K562 (cell line): ENCODE measurements around the gene NFE2. TPM values are rescaled to one million over a fixed set of nuclear protein-coding genes. Genes with fewer than 3 reads are reported as not detected.

ENCODE experiments used
- DDX20 ChIP-seq: fragments of 450-650 bp; IDR thresholded peaks from 2 replicates; pipeline ENCODE4 v1.6.1; 2016; ENCODE audit warnings: missing genetic modification characterization, low read depth, mild to moderate bottlenecking, missing compliant biosample characterization, moderate library complexity
- ESRRB ChIP-seq: fragments of 250-450 bp; sonication (Bioruptor Pico); IDR thresholded peaks from 2 replicates; pipeline ENCODE4 v1.5.0; 2020; ENCODE audit warnings: mild to moderate bottlenecking, moderate library complexity, borderline replicate concordance
- HNRNPLL ChIP-seq: fragments of 200-400 bp; formaldehyde crosslinking; IDR thresholded peaks from 2 replicates; pipeline ENCODE4 v1.6.1; 2017; ENCODE audit warnings: low read length, low read depth, mild to moderate bottlenecking; ENCODE audit not compliant: poor library complexity, severe bottlenecking
- MAFK ChIP-seq: IDR thresholded peaks from 2 replicates; pipeline ENCODE4 v1.6.1; 2011; ENCODE audit warnings: low read length, improper control_type of control experiment
- PHTF2 ChIP-seq: fragments of 250-450 bp; sonication (Bioruptor Pico); IDR thresholded peaks from 2 replicates; pipeline ENCODE4 v1.5.0; 2021; ENCODE audit warnings: mild to moderate bottlenecking
- PPARD ChIP-seq: fragments of 250-450 bp; sonication (Bioruptor Pico); IDR thresholded peaks from 2 replicates; pipeline ENCODE4 v1.8.0; 2022; ENCODE audit warnings: inconsistent platforms, mild to moderate bottlenecking, moderate library complexity
- TEAD1 ChIP-seq, 2 experiments: fragments of 450-650 bp in 1 of 2; sonication (generic) in 1 of 2; formaldehyde crosslinking; IDR thresholded peaks; 2 replicates each; pipeline versions ENCODE4 v1.4.0 to v1.8.0; 2020 to 2022; ENCODE audit warnings: mild to moderate bottlenecking in 2 of 2, missing genetic modification reagents in 1 of 2
- ZKSCAN3 ChIP-seq: fragments of 250-450 bp; sonication (Bioruptor Pico); IDR thresholded peaks from 2 replicates; pipeline ENCODE4 v1.4.0; 2020
- polyA plus RNA-seq, 8 experiments: library from polyadenylated mRNA; depleted of rRNA in 4 of 8; stranded (reverse) in 5 of 8; unstranded in 3 of 8; fragments of >200 nt; fragmentation: Nextera tagmentation in 2 of 8; fragmentation: Illumina TruSeq in 1 of 8; extraction: Ambion mirVana in 2 of 8; extraction: Trizol in 1 of 8; gene quantifications; 2 replicates each; pipeline versions ENCODE4 v1.2.1 to v1.2.3, GENCODE V29; 2011 to 2014; ENCODE audit warnings: inconsistent platforms in 1 of 8, missing spikeins in 1 of 8
- total RNA-seq, 7 experiments: library from RNA; depleted of rRNA in 6 of 7; stranded (reverse); fragments of >200 nt in 6 of 7; fragmentation: Illumina TruSeq in 2 of 7; extraction: Trizol in 2 of 7; gene quantifications; 2 replicates each; pipeline versions ENCODE4 v1.2.1 to v1.2.3, GENCODE V29; 2011 to 2021; ENCODE audit warnings: low replicate concordance in 1 of 7
- TF ChIP-seq, protein P1 (sequence below): fragments of 250-450 bp; sonication (Bioruptor Pico); IDR thresholded peaks from 2 replicates; pipeline ENCODE4 v1.4.0; 2020
- TF ChIP-seq, protein P2 (sequence below): sonication (generic); formaldehyde crosslinking; IDR thresholded peaks from 2 replicates; pipeline ENCODE4 v1.5.0; 2020; ENCODE audit warnings: missing genetic modification reagents
- TF ChIP-seq, protein P3 (sequence below): fragments of 250-450 bp; sonication (Bioruptor Pico); IDR thresholded peaks from 2 replicates; pipeline ENCODE4 v1.5.0; 2020; ENCODE audit warnings: mild to moderate bottlenecking, borderline replicate concordance
- TF ChIP-seq, protein P4 (sequence below): sonication (generic); formaldehyde crosslinking; IDR thresholded peaks from 2 replicates; pipeline ENCODE4 v1.9.0; 2022; ENCODE audit warnings: mild to moderate bottlenecking, missing genetic modification reagents
- TF ChIP-seq, protein P5 (sequence below): fragments of 250-450 bp; sonication (Bioruptor Pico); IDR thresholded peaks from 2 replicates; pipeline ENCODE4 v1.4.0; 2020; ENCODE audit warnings: mild to moderate bottlenecking, moderate library complexity, borderline replicate concordance
- TF ChIP-seq, protein P6 (sequence below): fragments of 250-450 bp; sonication (Bioruptor Pico); IDR thresholded peaks from 2 replicates; pipeline ENCODE4 v1.6.1; 2021; ENCODE audit warnings: mild to moderate bottlenecking

Gene NFE2
- total and polyA plus RNA-seq, 9 of the 15 experiments (the other 6 are each of a cell fraction or from before 2014, with no cell fraction given): 12.3 to 282 (median 208) TPM

DNA sequence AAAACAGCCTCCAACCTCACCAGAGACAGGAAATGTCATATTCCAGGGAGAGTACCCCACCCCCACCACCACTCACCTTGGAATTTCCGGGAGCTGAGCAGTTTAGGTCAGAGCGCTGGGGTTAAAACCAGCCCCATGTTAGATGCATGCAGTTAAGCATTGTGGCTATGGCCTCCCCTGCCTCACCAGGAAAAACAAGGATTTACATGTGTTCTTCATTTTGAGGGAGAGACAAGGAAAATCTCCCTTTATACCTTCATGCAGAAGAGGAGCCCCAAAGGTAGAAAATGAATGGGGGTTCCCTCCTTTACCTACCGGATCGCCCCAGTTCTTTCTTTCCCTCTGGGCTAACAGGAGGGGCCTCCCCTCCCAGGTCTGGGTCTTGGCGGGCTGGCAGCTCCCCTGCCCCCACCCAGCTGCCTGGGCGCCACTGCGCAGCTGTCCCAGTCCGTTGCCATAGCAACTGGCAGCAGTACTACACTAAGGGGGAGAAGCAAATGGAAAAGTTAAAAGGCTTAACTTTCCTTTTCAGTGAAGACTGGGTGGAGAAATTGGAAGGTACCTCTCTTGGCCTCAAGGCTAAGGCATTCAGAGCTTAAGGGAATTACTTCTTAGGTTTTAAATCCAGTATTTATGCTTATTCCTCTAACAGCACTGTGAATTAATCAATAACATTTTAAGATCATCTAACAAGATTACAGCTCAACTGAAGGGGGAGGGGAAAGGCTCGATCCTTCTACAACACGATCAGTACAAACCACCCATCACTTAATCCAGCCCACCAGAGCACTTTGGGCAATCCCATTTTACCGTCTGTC, 41.4 kb downstream of the NFE2 start (continued):
- TF ChIP-seq, protein P1, sequence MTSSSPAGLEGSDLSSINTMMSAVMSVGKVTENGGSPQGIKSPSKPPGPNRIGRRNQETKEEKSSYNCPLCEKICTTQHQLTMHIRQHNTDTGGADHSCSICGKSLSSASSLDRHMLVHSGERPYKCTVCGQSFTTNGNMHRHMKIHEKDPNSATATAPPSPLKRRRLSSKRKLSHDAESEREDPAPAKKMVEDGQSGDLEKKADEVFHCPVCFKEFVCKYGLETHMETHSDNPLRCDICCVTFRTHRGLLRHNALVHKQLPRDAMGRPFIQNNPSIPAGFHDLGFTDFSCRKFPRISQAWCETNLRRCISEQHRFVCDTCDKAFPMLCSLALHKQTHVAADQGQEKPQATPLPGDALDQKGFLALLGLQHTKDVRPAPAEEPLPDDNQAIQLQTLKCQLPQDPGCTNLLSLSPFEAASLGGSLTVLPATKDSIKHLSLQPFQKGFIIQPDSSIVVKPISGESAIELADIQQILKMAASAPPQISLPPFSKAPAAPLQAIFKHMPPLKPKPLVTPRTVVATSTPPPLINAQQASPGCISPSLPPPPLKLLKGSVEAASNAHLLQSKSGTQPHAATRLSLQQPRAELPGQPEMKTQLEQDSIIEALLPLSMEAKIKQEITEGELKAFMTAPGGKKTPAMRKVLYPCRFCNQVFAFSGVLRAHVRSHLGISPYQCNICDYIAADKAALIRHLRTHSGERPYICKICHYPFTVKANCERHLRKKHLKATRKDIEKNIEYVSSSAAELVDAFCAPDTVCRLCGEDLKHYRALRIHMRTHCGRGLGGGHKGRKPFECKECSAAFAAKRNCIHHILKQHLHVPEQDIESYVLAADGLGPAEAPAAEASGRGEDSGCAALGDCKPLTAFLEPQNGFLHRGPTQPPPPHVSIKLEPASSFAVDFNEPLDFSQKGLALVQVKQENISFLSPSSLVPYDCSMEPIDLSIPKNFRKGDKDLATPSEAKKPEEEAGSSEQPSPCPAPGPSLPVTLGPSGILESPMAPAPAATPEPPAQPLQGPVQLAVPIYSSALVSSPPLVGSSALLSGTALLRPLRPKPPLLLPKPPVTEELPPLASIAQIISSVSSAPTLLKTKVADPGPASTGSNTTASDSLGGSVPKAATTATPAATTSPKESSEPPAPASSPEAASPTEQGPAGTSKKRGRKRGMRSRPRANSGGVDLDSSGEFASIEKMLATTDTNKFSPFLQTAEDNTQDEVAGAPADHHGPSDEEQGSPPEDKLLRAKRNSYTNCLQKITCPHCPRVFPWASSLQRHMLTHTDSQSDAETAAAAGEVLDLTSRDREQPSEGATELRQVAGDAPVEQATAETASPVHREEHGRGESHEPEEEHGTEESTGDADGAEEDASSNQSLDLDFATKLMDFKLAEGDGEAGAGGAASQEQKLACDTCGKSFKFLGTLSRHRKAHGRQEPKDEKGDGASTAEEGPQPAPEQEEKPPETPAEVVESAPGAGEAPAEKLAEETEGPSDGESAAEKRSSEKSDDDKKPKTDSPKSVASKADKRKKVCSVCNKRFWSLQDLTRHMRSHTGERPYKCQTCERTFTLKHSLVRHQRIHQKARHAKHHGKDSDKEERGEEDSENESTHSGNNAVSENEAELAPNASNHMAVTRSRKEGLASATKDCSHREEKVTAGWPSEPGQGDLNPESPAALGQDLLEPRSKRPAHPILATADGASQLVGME: no peak
- TF ChIP-seq, protein P2, sequence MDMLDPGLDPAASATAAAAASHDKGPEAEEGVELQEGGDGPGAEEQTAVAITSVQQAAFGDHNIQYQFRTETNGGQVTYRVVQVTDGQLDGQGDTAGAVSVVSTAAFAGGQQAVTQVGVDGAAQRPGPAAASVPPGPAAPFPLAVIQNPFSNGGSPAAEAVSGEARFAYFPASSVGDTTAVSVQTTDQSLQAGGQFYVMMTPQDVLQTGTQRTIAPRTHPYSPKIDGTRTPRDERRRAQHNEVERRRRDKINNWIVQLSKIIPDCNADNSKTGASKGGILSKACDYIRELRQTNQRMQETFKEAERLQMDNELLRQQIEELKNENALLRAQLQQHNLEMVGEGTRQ: no peak
- TF ChIP-seq, protein P3, sequence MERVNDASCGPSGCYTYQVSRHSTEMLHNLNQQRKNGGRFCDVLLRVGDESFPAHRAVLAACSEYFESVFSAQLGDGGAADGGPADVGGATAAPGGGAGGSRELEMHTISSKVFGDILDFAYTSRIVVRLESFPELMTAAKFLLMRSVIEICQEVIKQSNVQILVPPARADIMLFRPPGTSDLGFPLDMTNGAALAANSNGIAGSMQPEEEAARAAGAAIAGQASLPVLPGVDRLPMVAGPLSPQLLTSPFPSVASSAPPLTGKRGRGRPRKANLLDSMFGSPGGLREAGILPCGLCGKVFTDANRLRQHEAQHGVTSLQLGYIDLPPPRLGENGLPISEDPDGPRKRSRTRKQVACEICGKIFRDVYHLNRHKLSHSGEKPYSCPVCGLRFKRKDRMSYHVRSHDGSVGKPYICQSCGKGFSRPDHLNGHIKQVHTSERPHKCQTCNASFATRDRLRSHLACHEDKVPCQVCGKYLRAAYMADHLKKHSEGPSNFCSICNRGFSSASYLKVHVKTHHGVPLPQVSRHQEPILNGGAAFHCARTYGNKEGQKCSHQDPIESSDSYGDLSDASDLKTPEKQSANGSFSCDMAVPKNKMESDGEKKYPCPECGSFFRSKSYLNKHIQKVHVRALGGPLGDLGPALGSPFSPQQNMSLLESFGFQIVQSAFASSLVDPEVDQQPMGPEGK: no peak
- no peak for TF ChIP-seq PHTF2
- TF ChIP-seq, protein P4, sequence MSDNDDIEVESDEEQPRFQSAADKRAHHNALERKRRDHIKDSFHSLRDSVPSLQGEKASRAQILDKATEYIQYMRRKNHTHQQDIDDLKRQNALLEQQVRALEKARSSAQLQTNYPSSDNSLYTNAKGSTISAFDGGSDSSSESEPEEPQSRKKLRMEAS (CRISPR knock-in tag): no peak
- TF ChIP-seq MAFK: 0 out of 2 replicates have a peak, but pooled peaks have one; percentile 1
- TF ChIP-seq ESRRB (CRISPR knock-in tag): no peak
- TF ChIP-seq HNRNPLL: no peak
- no peak for TF ChIP-seq PPARD
- TF ChIP-seq TEAD1 (CRISPR knock-in tag; IDR thresholded peaks at IDR 0.05): no peak
- no peak for TF ChIP-seq ZKSCAN3 (CRISPR knock-in tag)
- TF ChIP-seq DDX20 (tag): no peak
- TF ChIP-seq, protein P5, sequence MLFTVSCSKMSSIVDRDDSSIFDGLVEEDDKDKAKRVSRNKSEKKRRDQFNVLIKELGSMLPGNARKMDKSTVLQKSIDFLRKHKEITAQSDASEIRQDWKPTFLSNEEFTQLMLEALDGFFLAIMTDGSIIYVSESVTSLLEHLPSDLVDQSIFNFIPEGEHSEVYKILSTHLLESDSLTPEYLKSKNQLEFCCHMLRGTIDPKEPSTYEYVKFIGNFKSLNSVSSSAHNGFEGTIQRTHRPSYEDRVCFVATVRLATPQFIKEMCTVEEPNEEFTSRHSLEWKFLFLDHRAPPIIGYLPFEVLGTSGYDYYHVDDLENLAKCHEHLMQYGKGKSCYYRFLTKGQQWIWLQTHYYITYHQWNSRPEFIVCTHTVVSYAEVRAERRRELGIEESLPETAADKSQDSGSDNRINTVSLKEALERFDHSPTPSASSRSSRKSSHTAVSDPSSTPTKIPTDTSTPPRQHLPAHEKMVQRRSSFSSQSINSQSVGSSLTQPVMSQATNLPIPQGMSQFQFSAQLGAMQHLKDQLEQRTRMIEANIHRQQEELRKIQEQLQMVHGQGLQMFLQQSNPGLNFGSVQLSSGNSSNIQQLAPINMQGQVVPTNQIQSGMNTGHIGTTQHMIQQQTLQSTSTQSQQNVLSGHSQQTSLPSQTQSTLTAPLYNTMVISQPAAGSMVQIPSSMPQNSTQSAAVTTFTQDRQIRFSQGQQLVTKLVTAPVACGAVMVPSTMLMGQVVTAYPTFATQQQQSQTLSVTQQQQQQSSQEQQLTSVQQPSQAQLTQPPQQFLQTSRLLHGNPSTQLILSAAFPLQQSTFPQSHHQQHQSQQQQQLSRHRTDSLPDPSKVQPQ: no peak
- TF ChIP-seq, protein P6, sequence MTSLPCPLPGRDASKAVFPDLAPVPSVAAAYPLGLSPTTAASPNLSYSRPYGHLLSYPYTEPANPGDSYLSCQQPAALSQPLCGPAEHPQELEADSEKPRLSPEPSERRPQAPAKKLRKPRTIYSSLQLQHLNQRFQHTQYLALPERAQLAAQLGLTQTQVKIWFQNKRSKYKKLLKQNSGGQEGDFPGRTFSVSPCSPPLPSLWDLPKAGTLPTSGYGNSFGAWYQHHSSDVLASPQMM (CRISPR knock-in tag): no peak
